ENCODE measurements around the gene AP4B1. TPM values are rescaled to one million over a fixed set of nuclear protein-coding genes. Genes with fewer than 3 reads are reported as not detected.

The AP4B1 gene
- total RNA-seq, 4 donors from 2014 or later, result 2.8 to 47.8 (median 18.5) TPM

- no peak for DNase-seq
- H3K9me3 ChIP-seq, result no peaks in the 10 kb centered on the region
- intact Hi-C loops (cut with DNase I; ENCODE audit: low total_unique reads), result no loop called here
- H3K27ac ChIP-seq, result peak overlapping the region; percentile 88 to 90
- H3K36me3 ChIP-seq, result no peaks in the 10 kb centered on the region
- no peaks in the 10 kb centered on the region for H3K27me3 ChIP-seq
- no peak for TF ChIP-seq POLR2A (IDR thresholded peaks at IDR 0.05)
- no peak for TF ChIP-seq CTCF (IDR thresholded peaks at IDR 0.05)
- H3K4me3 ChIP-seq, result peak overlapping the region; percentile 61 to 93
- H3K4me1 ChIP-seq, result peaks cover 0 to 5% of the 10 kb centered on the region in 2 donors
Measured at GRCh38 chr1:113928187-113928930, 23.8 kb upstream of the AP4B1 start.

- intact Hi-C loops (cut with DNase I; ENCODE audit: low total_unique reads), result no loop called here
- Histone ChIP-seq H3K36me3 (no peaks in the 10 kb centered on the region), H3K27me3 (no peaks in the 10 kb centered on the region), H3K9me3 (no peaks in the 10 kb centered on the region), H3K4me3 (no peak overlapping the region), H3K27ac (no peak overlapping the region), H3K4me1 (no peaks in the 10 kb centered on the region)
- no peak for DNase-seq
- no peak for TF ChIP-seq POLR2A (IDR thresholded peaks at IDR 0.05)
Measured at GRCh38 chr1:113924473-113924872, 19.9 kb upstream of the AP4B1 start.

- no peak for DNase-seq
- no peak overlapping the region for H3K27ac ChIP-seq
- intact Hi-C loops (cut with DNase I; ENCODE audit: low total_unique reads), result no loop called here
- no peaks in the 10 kb centered on the region for H3K27me3 ChIP-seq
- no peaks in the 10 kb centered on the region for H3K9me3 ChIP-seq
- no peak for TF ChIP-seq CTCF (IDR thresholded peaks at IDR 0.05)
- TF ChIP-seq POLR2A (IDR thresholded peaks at IDR 0.05), result no peak
- H3K36me3 ChIP-seq, result no peaks in the 10 kb centered on the region
- no peaks in the 10 kb centered on the region for H3K4me1 ChIP-seq
- H3K4me3 ChIP-seq, result no peak overlapping the region
Measured at GRCh38 chr1:113922957-113923356, 18.4 kb upstream of the AP4B1 start.

GRCh38 chr1:113918243-113918642, 13.6 kb upstream of the AP4B1 start:
- DNase-seq, result no peak
- no peaks in the 10 kb centered on the region for H3K36me3 ChIP-seq
- H3K9me3 ChIP-seq, result no peaks in the 10 kb centered on the region
- no peak overlapping the region for H3K27ac ChIP-seq
- H3K4me1 ChIP-seq, result peaks cover 0 to under 1% of the 10 kb centered on the region in 2 donors
- no peak overlapping the region for H3K4me3 ChIP-seq
- no peak for TF ChIP-seq CTCF (IDR thresholded peaks at IDR 0.05)
- no peak for TF ChIP-seq POLR2A (IDR thresholded peaks at IDR 0.05)
- H3K27me3 ChIP-seq, result no peaks in the 10 kb centered on the region
- intact Hi-C loops (cut with DNase I; ENCODE audit: low total_unique reads), result no loop called here

- Histone ChIP-seq H3K4me3 (no peak overlapping the region), H3K27me3 (no peaks in the 10 kb centered on the region), H3K27ac (no peak overlapping the region), H3K4me1 (peaks cover 0 to 4% of the 10 kb centered on the region in 2 donors), H3K9me3 (no peaks in the 10 kb centered on the region), H3K36me3 (no peaks in the 10 kb centered on the region)
- intact Hi-C loops (cut with DNase I; ENCODE audit: low total_unique reads), result no loop called here
- TF ChIP-seq POLR2A (IDR thresholded peaks at IDR 0.05), result no peak
- no peak for TF ChIP-seq CTCF (IDR thresholded peaks at IDR 0.05)
- no peak for DNase-seq
Measured at GRCh38 chr1:113917400-113918082, 12.9 kb upstream of the AP4B1 start.
